Left forelimb (tissue), 1 donor: ENCODE data around the gene L3MBTL3.
"Not testable (repeated sequence)": the region's sequence is repeated elsewhere in the genome, so short reads cannot be mapped to it uniquely, and the experiment has no call there.

Experiments
- DNase-seq: peaks from one replicate; pipeline ENCODE4 v3.0.0-alpha.2; 2018; ENCODE audit warnings: low spot score

The L3MBTL3 gene

GRCh38 chr6:130138909-130139242 lies 120.5 kb downstream of the L3MBTL3 start:
- no peak for DNase-seq

- DNase-seq, result no peak
Measured at GRCh38 chr6:130140084-130140483, 121.7 kb downstream of the L3MBTL3 start.

GRCh38 chr6:130143709-130144108 lies 125.3 kb downstream of the L3MBTL3 start:
- DNase-seq, result no peak

- DNase-seq, result no peak
Measured at GRCh38 chr6:130147111-130147510, 128.7 kb downstream of the L3MBTL3 start.

GRCh38 chr6:130148181-130148580 lies 129.8 kb downstream of the L3MBTL3 start:
- DNase-seq, result no peak

GRCh38 chr6:130149016-130149415 lies 130.6 kb downstream of the L3MBTL3 start:
- not testable (repeated sequence) for DNase-seq

GRCh38 chr6:130150906-130151305 lies 132.5 kb downstream of the L3MBTL3 start:
- DNase-seq, result no peak

GRCh38 chr6:130152908-130153510 lies 134.6 kb downstream of the L3MBTL3 start:
- DNase-seq, result no peak

GRCh38 chr6:130156908-130157307 lies 138.5 kb downstream of the L3MBTL3 start:
- no peak for DNase-seq

- no peak for DNase-seq
Measured at GRCh38 chr6:130158056-130158455, 139.7 kb downstream of the L3MBTL3 start.

- no peak for DNase-seq
Measured at GRCh38 chr6:130158548-130158947, 140.2 kb downstream of the L3MBTL3 start.

- no peak for DNase-seq
Measured at GRCh38 chr6:130159956-130160355, 141.6 kb downstream of the L3MBTL3 start.

GRCh38 chr6:130161683-130162404 lies 143.5 kb downstream of the L3MBTL3 start:
- no peak for DNase-seq

- DNase-seq, result no peak
Measured at GRCh38 chr6:130162421-130162820, 144.0 kb downstream of the L3MBTL3 start.

- DNase-seq, result no peak
Measured at GRCh38 chr6:130163266-130163665, 144.9 kb downstream of the L3MBTL3 start.

- no peak for DNase-seq
Measured at GRCh38 chr6:130164251-130164650, 145.9 kb downstream of the L3MBTL3 start.

GRCh38 chr6:130167655-130168054 lies 149.3 kb downstream of the L3MBTL3 start:
- no peak for DNase-seq

GRCh38 chr6:130170160-130170559 lies 151.8 kb downstream of the L3MBTL3 start:
- not testable (repeated sequence) for DNase-seq

GRCh38 chr6:130173377-130174004 lies 155.1 kb downstream of the L3MBTL3 start:
- DNase-seq, result not testable (repeated sequence)

GRCh38 chr6:130176378-130176777 lies 158.0 kb downstream of the L3MBTL3 start:
- DNase-seq, result no peak

GRCh38 chr6:130178692-130179091 lies 160.3 kb downstream of the L3MBTL3 start:
- no peak for DNase-seq

GRCh38 chr6:130182466-130182865 lies 164.1 kb downstream of the L3MBTL3 start:
- no peak for DNase-seq
